ENCODE measurements around the gene GLTPD2.

GLTPD2 gene

DNA sequence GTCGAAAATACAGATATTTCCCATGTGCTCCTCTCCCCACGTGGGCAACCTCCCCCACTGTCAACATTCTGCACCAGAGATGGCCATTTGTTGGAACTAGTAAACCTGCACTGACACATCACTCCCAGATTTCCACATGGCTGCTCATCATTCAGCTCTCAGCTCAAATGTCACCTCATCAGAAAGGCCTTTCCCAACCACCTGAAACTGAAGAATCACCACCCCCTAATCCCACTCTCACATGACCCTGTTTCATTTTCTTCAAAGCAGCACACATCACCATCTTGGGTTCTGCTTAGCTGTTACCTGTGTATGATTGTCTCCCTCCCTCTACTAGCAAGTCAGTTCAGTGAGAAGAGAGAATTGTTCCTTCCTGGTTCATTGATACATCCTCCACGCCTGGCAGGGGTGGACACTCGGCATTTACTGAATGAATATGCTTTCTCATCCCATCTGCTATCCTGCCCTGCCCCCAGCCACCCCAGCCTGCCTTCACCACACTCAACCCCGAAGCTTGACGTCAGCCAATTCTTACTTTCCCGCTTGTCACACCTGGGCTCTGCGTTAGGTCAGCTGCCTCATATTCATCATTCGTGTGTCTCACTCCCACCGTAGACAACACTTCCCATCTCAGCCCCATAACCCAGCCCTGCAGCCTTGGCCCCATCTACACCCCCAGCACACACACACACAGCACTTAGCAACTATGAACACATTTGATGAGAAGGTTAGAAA, 11.9 kb downstream of the GLTPD2 start:
- Histone ChIP-seq H3K36me3 (ENCODE audit: control insufficient read depth, insufficient read depth, low read length) (no peaks in the 10 kb centered on the region), H3K79me2 (peaks cover 5% of the 10 kb centered on the region), H3K4me3 (ENCODE audit: low read depth, low read length) (no peak overlapping the region), H3K4me2 (ENCODE audit: low read length) (no peak overlapping the region), H2AFZ (no peak overlapping the region), H3K9me3 (ENCODE audit: control insufficient read depth, low read length) (no peaks in the 10 kb centered on the region), H3K4me1 (peaks cover 5% of the 10 kb centered on the region), H3K9ac (no peak overlapping the region), H3K27me3 (ENCODE audit: control insufficient read depth, insufficient read depth, low read length) (no peaks in the 10 kb centered on the region), H3K27ac (no peak overlapping the region)
- no peak for TF ChIP-seq CTCF (IDR thresholded peaks at IDR 0.05)

- Histone ChIP-seq H3K36me3 (ENCODE audit: control insufficient read depth, insufficient read depth, low read length) (no peaks in the 10 kb centered on the region), H3K4me1 (no peaks in the 10 kb centered on the region), H3K27me3 (ENCODE audit: control insufficient read depth, insufficient read depth, low read length) (no peaks in the 10 kb centered on the region), H3K9ac (no peak within 1 kb of the TSS), H3K4me2 (ENCODE audit: low read length) (no peak within 1 kb of the TSS), H3K9me3 (ENCODE audit: control insufficient read depth, low read length) (no peaks in the 10 kb centered on the region), H3K4me3 (ENCODE audit: low read depth, low read length) (no peak within 1 kb of the TSS), H3K79me2 (no peaks in the 10 kb centered on the region), H2AFZ (no peak within 1 kb of the TSS), H3K27ac (no peak within 1 kb of the TSS)
- TF ChIP-seq CTCF (IDR thresholded peaks at IDR 0.05), result no peak
These were observed 13.5 kb downstream of the GLTPD2 start, which contains the start of gene C17orf114 for GRCh38 chr17:4802228-4802627. C17orf114 (minus strand) TSS chr17:4802328.

GRCh38 chr17:4806456-4806776, 17.7 kb downstream of the GLTPD2 start:
- no peak overlapping the region for H3K9ac ChIP-seq
- peaks cover 8% of the 10 kb centered on the region for H3K4me1 ChIP-seq
- peak overlapping the region; percentile 63 for H3K4me2 ChIP-seq (ENCODE audit: low read length)
- H2AFZ ChIP-seq, result peak overlapping the region; percentile 35
- H3K27ac ChIP-seq, result no peak overlapping the region
- no peaks in the 10 kb centered on the region for H3K79me2 ChIP-seq
- no peaks in the 10 kb centered on the region for H3K36me3 ChIP-seq (ENCODE audit: control insufficient read depth, insufficient read depth, low read length)
- H3K27me3 ChIP-seq (ENCODE audit: control insufficient read depth, insufficient read depth, low read length), result no peaks in the 10 kb centered on the region
- H3K9me3 ChIP-seq (ENCODE audit: control insufficient read depth, low read length), result no peaks in the 10 kb centered on the region
- TF ChIP-seq CTCF (IDR thresholded peaks at IDR 0.05), result no peak
- peak overlapping the region; percentile 43 for H3K4me3 ChIP-seq (ENCODE audit: low read depth, low read length)

DNA sequence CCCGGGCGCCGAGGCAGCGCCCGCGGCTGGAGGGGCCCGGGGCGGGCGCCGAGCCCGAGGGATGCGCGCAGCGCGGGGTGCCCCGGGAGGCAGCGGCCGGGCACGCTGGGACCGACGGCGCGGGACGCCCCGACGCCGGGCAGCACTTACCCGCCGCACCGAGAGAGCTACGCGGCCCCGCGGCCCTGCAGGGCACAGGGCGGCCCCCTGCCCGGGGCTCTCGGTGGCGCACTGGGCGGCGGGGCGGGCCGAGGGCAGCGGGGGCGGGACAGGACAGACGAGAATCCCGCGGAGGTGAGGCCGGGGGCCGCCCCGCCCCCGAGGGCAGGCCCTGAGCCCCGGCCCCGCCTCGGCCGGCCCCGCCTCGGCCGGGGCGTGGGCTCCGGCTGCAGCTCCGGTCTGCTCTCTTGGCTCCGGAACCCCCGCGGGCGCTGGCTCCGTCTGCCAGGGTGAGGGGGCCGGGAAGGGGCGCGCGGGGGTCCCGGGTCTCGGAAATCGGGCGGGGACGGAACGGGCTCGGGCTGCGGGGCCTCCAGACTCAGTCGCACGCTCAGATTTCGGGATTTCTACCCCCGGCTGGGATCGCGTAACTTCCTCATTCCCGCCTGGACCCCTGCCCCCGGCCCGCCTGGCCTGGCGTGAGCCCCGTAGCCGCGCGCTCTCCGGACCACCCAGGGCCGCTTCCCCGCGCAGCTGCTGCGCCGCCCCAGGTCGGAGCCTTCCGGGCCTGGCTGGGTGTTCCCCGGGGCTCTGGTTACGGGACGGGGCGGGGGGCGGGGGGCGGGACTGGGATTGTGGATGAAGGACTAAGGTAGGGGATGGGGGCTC, 18.2 kb downstream of the GLTPD2 start, which contains the start of gene PLD2:
Gene PLD2 (plus strand): TSS at position 376 of the 828 bp plus-strand sequence. CDS start 621 bp downstream, outside the sequence.
- Histone ChIP-seq H3K4me1 (peaks cover 8% of the 10 kb centered on the region), H3K79me2 (no peaks in the 10 kb centered on the region), H2AFZ (peak within 1 kb of the TSS; percentile 92), H3K27ac (no peak within 1 kb of the TSS), H3K4me2 (ENCODE audit: low read length) (peak within 1 kb of the TSS; percentile 83), H3K9ac (peak within 1 kb of the TSS; percentile 61), H3K36me3 (ENCODE audit: control insufficient read depth, insufficient read depth, low read length) (no peaks in the 10 kb centered on the region), H3K4me3 (ENCODE audit: low read depth, low read length) (peak within 1 kb of the TSS; percentile 71), H3K27me3 (ENCODE audit: control insufficient read depth, insufficient read depth, low read length) (no peaks in the 10 kb centered on the region), H3K9me3 (ENCODE audit: control insufficient read depth, low read length) (no peaks in the 10 kb centered on the region)
- no peak for TF ChIP-seq CTCF (IDR thresholded peaks at IDR 0.05)

All from parathyroid adenoma (tissue), 2 donors.